NT2/D1 (cell line): ENCODE data around the gene GGNBP2.

Source experiments
- DNase-seq: peaks from one replicate; pipeline ENCODE4 v3.0.0-alpha.2; 2011; ENCODE audit warnings: low read depth, low spot score
- H3K27me3 ChIP-seq: 2 replicates; pipeline ENCODE4 v1.6.0; 2011; ENCODE audit warnings: mild to moderate bottlenecking; ENCODE audit not compliant: insufficient read length, insufficient read depth
- H3K36me3 ChIP-seq: 2 replicates; pipeline ENCODE4 v1.6.1; 2011; ENCODE audit warnings: mild to moderate bottlenecking, low read length, mixed read lengths; ENCODE audit not compliant: insufficient read depth, insufficient read length
- H3K4me1 ChIP-seq: 2 replicates; pipeline ENCODE4 v1.5.1; 2011; ENCODE audit not compliant: insufficient read depth, insufficient read length
- H3K4me3 ChIP-seq: 2 replicates; pipeline ENCODE4 v1.5.1; 2011; ENCODE audit warnings: low read depth; ENCODE audit not compliant: insufficient read length
- H3K9ac ChIP-seq: 2 replicates; pipeline ENCODE4 v1.6.0; 2011; ENCODE audit warnings: low read depth; ENCODE audit not compliant: insufficient read length
- H3K9me3 ChIP-seq: 2 replicates; pipeline ENCODE4 v1.5.1; 2011; ENCODE audit warnings: mild to moderate bottlenecking, low read length; ENCODE audit not compliant: insufficient read depth
- SUZ12 ChIP-seq: IDR thresholded peaks from 2 replicates; pipeline ENCODE4 v1.6.1; 2011; ENCODE audit not compliant: insufficient read length, insufficient read depth; ENCODE audit errors: extremely low read depth
- YY1 ChIP-seq: IDR thresholded peaks from 2 replicates; pipeline ENCODE4 v1.6.1; 2011; ENCODE audit not compliant: insufficient read length, insufficient read depth
- ZNF274 ChIP-seq: IDR thresholded peaks from 2 replicates; pipeline ENCODE4 v1.6.1; 2011; ENCODE audit warnings: mild to moderate bottlenecking, low read depth, low read length

GGNBP2 gene

DNA sequence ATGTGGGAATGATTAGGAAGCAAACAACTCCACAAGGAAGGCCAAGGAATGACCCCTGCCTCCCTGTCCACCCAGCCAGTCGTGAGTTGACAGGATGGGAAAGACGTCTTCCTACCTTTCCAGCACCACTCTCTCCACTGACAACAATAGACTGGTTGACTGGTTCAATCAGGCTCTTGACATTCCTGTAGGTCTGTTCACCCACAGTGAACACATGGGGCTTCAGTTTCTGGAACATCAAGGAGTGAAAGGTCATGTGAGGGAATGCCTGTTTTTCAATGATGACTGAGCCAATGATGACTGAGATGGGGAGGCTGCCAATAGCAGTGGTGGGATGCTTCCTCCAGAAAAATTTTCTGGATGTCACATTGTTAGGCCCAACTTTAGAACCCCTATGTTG, 19.6 kb upstream of the GGNBP2 start:
- H3K4me3 ChIP-seq, result no peak overlapping the region
- no peak for DNase-seq
- H3K9me3 ChIP-seq, result no peaks in the 10 kb centered on the region
- H3K36me3 ChIP-seq, result peaks cover 84% of the 10 kb centered on the region
- H3K9ac ChIP-seq, result no peak overlapping the region
- no peaks in the 10 kb centered on the region for H3K27me3 ChIP-seq
- no peak for TF ChIP-seq SUZ12
- TF ChIP-seq YY1, result no peak
- TF ChIP-seq ZNF274, result no peak
- H3K4me1 ChIP-seq, result no peaks in the 10 kb centered on the region

- peaks cover 79% of the 10 kb centered on the region for H3K36me3 ChIP-seq
These were observed 18.8 kb upstream of the GGNBP2 start for GRCh38 chr17:36525888-36526287.

GRCh38 chr17:36527621-36528250, 17.0 kb upstream of the GGNBP2 start:
- Histone ChIP-seq H3K9ac (no peak overlapping the region), H3K4me3 (no peak overlapping the region), H3K27me3 (no peaks in the 10 kb centered on the region), H3K4me1 (peaks cover 3% of the 10 kb centered on the region), H3K36me3 (peaks cover 87% of the 10 kb centered on the region), H3K9me3 (no peaks in the 10 kb centered on the region)
- no peak for DNase-seq
- TF ChIP-seq YY1 (no peak), SUZ12 (no peak), ZNF274 (no peak)

More at GRCh38 chr17:36525888-36526287, 18.8 kb upstream of the GGNBP2 start:
- Histone ChIP-seq H3K9me3 (no peaks in the 10 kb centered on the region), H3K4me3 (no peak overlapping the region), H3K27me3 (no peaks in the 10 kb centered on the region), H3K4me1 (no peaks in the 10 kb centered on the region), H3K9ac (no peak overlapping the region)
- DNase-seq, result no peak
- no peak for TF ChIP-seq SUZ12
- TF ChIP-seq YY1, result no peak
- no peak for TF ChIP-seq ZNF274

GRCh38 chr17:36529121-36529520, 15.6 kb upstream of the GGNBP2 start:
- no peak overlapping the region for H3K4me3 ChIP-seq
- H3K36me3 ChIP-seq, result peaks cover 88% of the 10 kb centered on the region
- no peak overlapping the region for H3K9ac ChIP-seq
- no peaks in the 10 kb centered on the region for H3K27me3 ChIP-seq
- DNase-seq, result no peak
- TF ChIP-seq ZNF274 (no peak), SUZ12 (no peak)
- H3K4me1 ChIP-seq, result peaks cover 5% of the 10 kb centered on the region
- no peaks in the 10 kb centered on the region for H3K9me3 ChIP-seq

DNA sequence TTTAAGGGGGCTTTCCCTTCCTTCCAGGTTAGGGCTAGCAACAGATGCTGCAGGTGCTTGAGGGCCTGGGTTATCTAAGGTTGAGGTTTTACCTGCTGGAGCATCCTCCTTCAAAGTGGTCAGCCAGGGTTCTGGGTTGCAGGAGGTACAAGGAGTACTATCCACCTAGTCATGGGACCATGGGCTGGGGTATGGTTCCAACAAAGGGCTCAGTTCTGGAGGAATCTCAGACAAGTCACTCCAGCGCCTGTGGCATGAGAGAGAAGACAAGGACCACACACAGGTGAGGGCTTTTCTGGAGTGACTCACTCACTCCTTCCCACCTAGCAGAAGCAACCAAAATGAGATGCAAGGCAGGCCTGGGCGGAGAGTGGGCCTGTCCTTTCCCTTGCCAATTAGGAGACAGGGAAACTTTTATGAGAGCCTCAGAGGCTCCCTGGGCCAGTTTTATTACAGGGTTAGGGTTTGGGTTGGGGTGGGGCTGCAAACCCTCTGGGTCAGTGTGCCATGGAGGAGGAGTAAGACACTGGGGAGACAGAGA, 12.2 kb upstream of the GGNBP2 start:
- H3K9me3 ChIP-seq, result no peaks in the 10 kb centered on the region
- H3K4me3 ChIP-seq, result no peak overlapping the region
- H3K36me3 ChIP-seq, result peaks cover 70% of the 10 kb centered on the region
- H3K9ac ChIP-seq, result peak overlapping the region; percentile 53
- no peak for TF ChIP-seq ZNF274
- peaks cover 7% of the 10 kb centered on the region for H3K4me1 ChIP-seq
- no peak for DNase-seq
- H3K27me3 ChIP-seq, result no peaks in the 10 kb centered on the region

- no peak for DNase-seq
- Histone ChIP-seq H3K9ac (peak overlapping the region; percentile 98), H3K27me3 (no peaks in the 10 kb centered on the region), H3K9me3 (no peaks in the 10 kb centered on the region), H3K4me3 (peak overlapping the region; percentile 90), H3K36me3 (peaks cover 65% of the 10 kb centered on the region), H3K4me1 (peaks cover 7% of the 10 kb centered on the region)
- no peak for TF ChIP-seq YY1
- no peak for TF ChIP-seq SUZ12
- TF ChIP-seq ZNF274, result no peak
These were observed 10.5 kb upstream of the GGNBP2 start for GRCh38 chr17:36533935-36534839.

- DNase-seq, result peak; percentile 77
These were observed 9.7 kb upstream of the GGNBP2 start, which contains the start of the genes MYO19 and PIGW for GRCh38 chr17:36534840-36535668. Gene MYO19 (minus strand): TSS chr17:36534868. CDS start chr17:36532538, 2,330 bp downstream. Gene PIGW (plus strand): TSS chr17:36534987. CDS start chr17:36537102, 2,115 bp downstream.

More at GRCh38 chr17:36534840-36535668, 9.7 kb upstream of the GGNBP2 start, which contains the start of the genes MYO19 and PIGW:
- peak within 1 kb of the TSS; percentile 98 for H3K9ac ChIP-seq
- peak within 1 kb of the TSS; percentile 90 for H3K4me3 ChIP-seq
- TF ChIP-seq SUZ12 (no peak), YY1 (peak; percentile 53), ZNF274 (no peak)
- H3K36me3 ChIP-seq, result peaks cover 60% of the 10 kb centered on the region
- no peaks in the 10 kb centered on the region for H3K9me3 ChIP-seq
- H3K4me1 ChIP-seq, result peaks cover 7% of the 10 kb centered on the region
- no peaks in the 10 kb centered on the region for H3K27me3 ChIP-seq
